ENCODE data around the gene JAKMIP2. TPM values are rescaled to one million over a fixed set of nuclear protein-coding genes. Genes with fewer than 3 reads are reported as not detected.

The JAKMIP2 gene
- total and polyA plus RNA-seq, 2 experiments from 2014 or later = 1.4 to 4.3 TPM

- WGBS (ENCODE audit: low lambda C conversion rate, missing lambda C conversion rate) = 98% methylated on average over 2 of the region's 2 CpGs
- Histone ChIP-seq H3K4me1 (ENCODE audit: insufficient read depth) (no peaks in the 10 kb centered on the region), H3K9me3 (ENCODE audit: low read depth) (no peaks in the 10 kb centered on the region), H3K4me3 (no peak overlapping the region), H3K79me2 (no peaks in the 10 kb centered on the region), H3K9me2 (replicated peaks; ENCODE audit: insufficient read depth) (no peaks in the 10 kb centered on the region), H3K4me2 (no peak overlapping the region), H3K27me3 (no peaks in the 10 kb centered on the region), H2AFZ (no peak overlapping the region), H4K20me1 (ENCODE audit: insufficient read depth, poor library complexity, severe bottlenecking) (no peaks in the 10 kb centered on the region), H3K27ac (no peak overlapping the region), H3K36me3 (replicated peaks; ENCODE audit: insufficient read depth, low read depth) (no peaks in the 10 kb centered on the region)
- no peak for DNase-seq (ENCODE audit: low spot score)
- TF ChIP-seq EZH2 (IDR thresholded peaks at IDR 0.05; ENCODE audit: borderline replicate concordance) (no peak), EZH2phosphoT487 (IDR thresholded peaks at IDR 0.05; ENCODE audit: low read depth, severe bottlenecking, unreplicated experiment) (no peak), CTCF (IDR thresholded peaks at IDR 0.05; ENCODE audit: poor library complexity) (no peak)
Observed at GRCh38 chr5:147668385-147668784, 114.1 kb downstream of the JAKMIP2 start.

GRCh38 chr5:147667363-147667762 is 115.2 kb downstream of the JAKMIP2 start:
- Histone ChIP-seq H4K20me1 (ENCODE audit: insufficient read depth, poor library complexity, severe bottlenecking) (no peaks in the 10 kb centered on the region), H3K79me2 (no peaks in the 10 kb centered on the region), H3K4me1 (ENCODE audit: insufficient read depth) (no peaks in the 10 kb centered on the region), H3K4me2 (no peak overlapping the region), H3K9me3 (ENCODE audit: low read depth) (no peaks in the 10 kb centered on the region), H3K27ac (no peak overlapping the region), H3K4me3 (no peak overlapping the region), H3K36me3 (replicated peaks; ENCODE audit: insufficient read depth, low read depth) (no peaks in the 10 kb centered on the region), H2AFZ (no peak overlapping the region), H3K27me3 (no peaks in the 10 kb centered on the region), H3K9me2 (replicated peaks; ENCODE audit: insufficient read depth) (no peaks in the 10 kb centered on the region)
- TF ChIP-seq EZH2phosphoT487 (IDR thresholded peaks at IDR 0.05; ENCODE audit: low read depth, severe bottlenecking, unreplicated experiment) (no peak), CTCF (IDR thresholded peaks at IDR 0.05; ENCODE audit: poor library complexity) (no peak), EZH2 (IDR thresholded peaks at IDR 0.05; ENCODE audit: borderline replicate concordance) (no peak)
- 59% methylated on average over 1 of the region's 1 CpG for WGBS (ENCODE audit: low lambda C conversion rate, missing lambda C conversion rate)
- DNase-seq (ENCODE audit: low spot score) = no peak

- no peaks in the 10 kb centered on the region for H3K9me2 ChIP-seq (replicated peaks; ENCODE audit: insufficient read depth)
- 73% methylated on average over 6 of the region's 6 CpGs for WGBS (ENCODE audit: low lambda C conversion rate, missing lambda C conversion rate)
- no peak for DNase-seq (ENCODE audit: low spot score)
- no peak overlapping the region for H2AFZ ChIP-seq
- H3K27me3 ChIP-seq = no peaks in the 10 kb centered on the region
- no peak overlapping the region for H3K27ac ChIP-seq
- no peaks in the 10 kb centered on the region for H4K20me1 ChIP-seq (ENCODE audit: insufficient read depth, poor library complexity, severe bottlenecking)
- TF ChIP-seq EZH2phosphoT487 (IDR thresholded peaks at IDR 0.05; ENCODE audit: low read depth, severe bottlenecking, unreplicated experiment) (no peak), EZH2 (IDR thresholded peaks at IDR 0.05; ENCODE audit: borderline replicate concordance) (no peak), CTCF (IDR thresholded peaks at IDR 0.05; ENCODE audit: poor library complexity) (no peak)
- no peaks in the 10 kb centered on the region for H3K9me3 ChIP-seq (ENCODE audit: low read depth)
- no peaks in the 10 kb centered on the region for H3K4me1 ChIP-seq (ENCODE audit: insufficient read depth)
- H3K79me2 ChIP-seq = no peaks in the 10 kb centered on the region
- H3K4me2 ChIP-seq = no peak overlapping the region
- no peaks in the 10 kb centered on the region for H3K36me3 ChIP-seq (replicated peaks; ENCODE audit: insufficient read depth, low read depth)
- H3K4me3 ChIP-seq = no peak overlapping the region
Observed at GRCh38 chr5:147666419-147666818, 116.1 kb downstream of the JAKMIP2 start.

GRCh38 chr5:147661541-147661940 is 121.0 kb downstream of the JAKMIP2 start:
- Histone ChIP-seq H3K9me3 (ENCODE audit: low read depth) (no peaks in the 10 kb centered on the region), H4K20me1 (ENCODE audit: insufficient read depth, poor library complexity, severe bottlenecking) (no peaks in the 10 kb centered on the region), H3K27ac (no peak overlapping the region), H3K9me2 (replicated peaks; ENCODE audit: insufficient read depth) (no peaks in the 10 kb centered on the region), H3K36me3 (replicated peaks; ENCODE audit: insufficient read depth, low read depth) (no peaks in the 10 kb centered on the region), H3K4me3 (no peak overlapping the region), H3K4me1 (ENCODE audit: insufficient read depth) (no peaks in the 10 kb centered on the region), H3K27me3 (no peaks in the 10 kb centered on the region), H3K79me2 (no peaks in the 10 kb centered on the region), H2AFZ (no peak overlapping the region), H3K4me2 (no peak overlapping the region)
- WGBS (ENCODE audit: low lambda C conversion rate, missing lambda C conversion rate) = 86% methylated on average over 5 of the region's 5 CpGs
- DNase-seq (ENCODE audit: low spot score) = no peak
- TF ChIP-seq EZH2phosphoT487 (IDR thresholded peaks at IDR 0.05; ENCODE audit: low read depth, severe bottlenecking, unreplicated experiment) = no peak

All from hepatocyte (in vitro differentiated cells).